Inflammatory macrophage (primary cell): ENCODE measurements around the gene LIN28B.
"Not testable (repeated sequence)": the region's sequence is repeated elsewhere in the genome, so short reads cannot be mapped to it uniquely, and the experiment has no call there.

ENCODE experiments used
- DNase-seq, 2 donors: peaks; one replicate each; pipeline ENCODE4 v3.0.0-alpha.2; 2020 to 2022
- total RNA-seq, 18 experiments: gene quantifications; one replicate each; lab custom pipeline; 2026; ENCODE audit warnings: mixed read lengths in 6 of 18, inconsistent platforms in 2 of 18; lab: John Stamatoyannopoulos, UW

The LIN28B gene
- total RNA-seq, result 0 to 3.3 (median 0.03) reads per million in 18 experiments

DNA sequence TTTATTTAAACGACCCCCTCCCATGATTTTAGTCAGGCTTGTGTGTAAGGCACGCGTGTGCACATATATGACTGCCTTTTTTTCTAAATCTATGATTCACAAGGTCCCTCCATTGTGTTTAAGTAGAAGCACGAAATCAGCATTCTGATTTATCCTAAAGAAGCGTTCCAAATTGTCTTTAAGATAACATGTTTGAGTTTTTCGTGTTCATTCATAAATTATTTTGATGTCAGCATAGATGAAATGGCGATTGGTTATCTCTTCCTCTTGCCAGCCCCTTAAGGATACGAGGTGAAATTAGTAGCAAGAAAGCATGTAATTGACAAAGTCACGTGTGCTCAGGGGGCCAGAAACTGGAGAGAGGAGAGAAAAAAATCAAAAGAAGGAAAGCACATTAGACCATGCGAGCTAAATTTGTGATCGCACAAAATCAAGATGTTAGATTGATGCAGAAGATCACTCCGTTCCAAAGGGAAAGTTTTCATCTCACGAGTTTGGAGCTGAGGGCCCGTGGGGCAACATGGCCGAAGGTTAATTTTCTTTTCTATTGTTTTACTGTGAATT lies at the start of gene LIN28B:
Gene LIN28B, plus strand, starts transcription at position 377 of the 564 bp plus-strand sequence. Its CDS starts 144 bp downstream, at position 521.
- no peak for DNase-seq

- DNase-seq, result no peak
Observed at GRCh38 chr6:104908031-104908887, 48.6 kb upstream of the LIN28B start.

GRCh38 chr6:104908888-104909525 lies 47.9 kb upstream of the LIN28B start:
- DNase-seq, result no peak

DNA sequence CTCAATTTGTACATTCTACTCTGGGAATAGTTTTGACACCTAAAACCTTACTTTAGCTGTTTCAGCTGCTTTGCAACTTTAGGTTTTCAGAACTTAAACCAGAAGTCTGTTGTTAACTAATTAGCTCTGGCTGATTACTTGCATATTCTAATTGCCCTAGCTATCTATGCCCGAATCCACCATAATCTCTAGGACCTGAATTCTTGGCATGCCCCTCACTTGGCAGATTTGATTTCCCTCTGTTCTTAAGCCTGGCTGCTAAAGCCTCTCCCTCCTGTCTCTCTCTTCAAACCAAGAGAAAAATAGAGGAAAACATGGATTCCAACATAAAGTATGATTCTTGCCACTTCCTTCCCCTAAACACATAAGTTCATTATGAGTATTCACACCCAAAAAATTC lies 35.0 kb upstream of the LIN28B start:
- DNase-seq, result no peak

DNA sequence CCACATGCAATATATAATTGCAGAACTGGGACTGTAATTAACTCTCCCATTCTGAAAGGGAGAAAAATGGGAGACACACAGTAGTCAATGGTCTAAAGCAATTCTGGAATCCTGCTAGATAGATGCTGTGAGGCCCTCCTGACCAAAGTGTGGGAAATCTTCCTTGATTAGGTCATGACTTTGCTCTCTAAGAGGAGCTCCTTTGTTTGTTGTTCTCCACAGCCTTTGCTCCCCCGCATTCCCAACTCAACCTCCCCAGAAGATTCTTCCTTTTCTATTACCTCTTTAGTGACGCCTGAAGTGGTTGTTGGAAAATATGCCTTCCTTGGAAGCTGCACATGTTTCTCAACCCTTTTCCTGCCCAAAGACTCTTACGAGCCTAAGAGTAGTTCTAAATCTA lies 28.8 kb upstream of the LIN28B start:
- DNase-seq, result no peak

DNA sequence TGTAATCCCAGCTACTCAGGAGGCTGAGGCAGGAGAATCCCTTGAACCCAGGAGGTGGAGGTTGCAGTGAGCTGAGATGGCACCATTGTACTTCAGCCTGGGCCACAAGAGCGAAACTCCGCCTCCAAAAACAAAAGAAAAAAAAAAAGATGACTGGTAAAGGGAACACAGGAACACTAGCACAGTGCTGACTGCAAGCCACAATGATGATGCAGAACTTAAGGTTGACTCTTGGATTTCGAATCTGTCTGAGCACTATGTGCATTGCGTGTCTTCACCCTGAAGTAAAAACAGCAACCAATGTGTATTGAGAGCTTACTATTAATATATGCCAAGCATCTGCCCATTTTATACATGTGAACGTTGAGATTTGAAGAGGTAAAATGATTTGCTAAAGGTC lies 27.6 kb upstream of the LIN28B start:
- no peak for DNase-seq

DNA sequence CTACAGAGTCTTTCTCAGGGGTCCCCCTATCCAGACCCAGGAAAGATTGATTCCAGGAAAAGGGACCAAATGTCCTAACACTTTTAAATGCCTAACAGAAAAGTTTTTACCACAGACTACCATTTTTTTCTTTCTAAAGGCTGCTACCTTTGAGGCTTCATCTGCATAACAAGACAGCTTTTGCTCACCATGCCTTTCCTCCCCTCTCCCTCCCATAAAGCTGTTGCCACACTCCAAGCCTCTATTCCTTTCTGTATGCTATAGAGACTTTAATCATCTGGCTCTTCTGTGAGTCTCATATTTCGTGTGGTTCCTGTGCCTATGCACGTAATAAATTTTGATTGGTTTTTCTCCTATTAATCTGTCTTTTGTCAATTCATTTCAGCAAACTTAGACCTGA lies 26.0 kb upstream of the LIN28B start:
- DNase-seq, result no peak

DNA sequence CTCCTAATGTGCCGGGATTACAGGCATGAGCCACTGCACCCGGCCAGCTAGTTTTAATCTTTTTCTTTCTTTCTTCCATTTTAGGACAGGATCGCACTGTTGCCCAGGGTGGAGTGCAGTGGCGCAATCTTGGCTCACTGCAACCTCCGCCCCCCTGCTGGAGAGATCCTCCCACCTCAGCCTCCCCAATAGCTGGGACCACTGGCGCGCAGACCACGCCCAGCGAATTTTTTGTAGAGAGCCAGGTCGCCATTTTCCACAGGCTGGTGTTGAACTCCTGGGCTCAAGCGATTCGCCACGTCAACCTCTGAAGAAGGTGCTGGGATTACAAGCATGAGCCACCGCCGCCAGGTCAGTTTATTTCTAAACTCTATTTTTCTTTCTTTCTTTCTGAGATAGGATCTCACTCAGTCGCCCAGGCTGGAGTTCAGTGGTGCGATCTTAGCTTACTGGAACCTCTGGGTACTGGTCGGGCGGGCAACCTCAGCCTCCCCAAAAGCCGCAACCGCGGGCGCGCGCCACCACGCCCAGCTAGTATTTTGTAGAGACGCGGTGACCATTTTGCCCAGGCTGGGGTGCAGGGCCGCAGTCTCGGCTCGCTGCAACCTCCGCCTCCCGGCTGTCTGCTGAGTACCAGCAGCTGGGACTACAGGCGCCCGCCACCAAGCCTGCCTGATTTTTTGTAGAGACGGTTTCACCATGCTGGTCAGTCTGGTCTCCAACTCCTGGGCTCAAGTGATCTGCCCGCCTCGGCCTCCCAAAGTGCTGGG lies 20.0 kb upstream of the LIN28B start:
- no peak for DNase-seq

DNA sequence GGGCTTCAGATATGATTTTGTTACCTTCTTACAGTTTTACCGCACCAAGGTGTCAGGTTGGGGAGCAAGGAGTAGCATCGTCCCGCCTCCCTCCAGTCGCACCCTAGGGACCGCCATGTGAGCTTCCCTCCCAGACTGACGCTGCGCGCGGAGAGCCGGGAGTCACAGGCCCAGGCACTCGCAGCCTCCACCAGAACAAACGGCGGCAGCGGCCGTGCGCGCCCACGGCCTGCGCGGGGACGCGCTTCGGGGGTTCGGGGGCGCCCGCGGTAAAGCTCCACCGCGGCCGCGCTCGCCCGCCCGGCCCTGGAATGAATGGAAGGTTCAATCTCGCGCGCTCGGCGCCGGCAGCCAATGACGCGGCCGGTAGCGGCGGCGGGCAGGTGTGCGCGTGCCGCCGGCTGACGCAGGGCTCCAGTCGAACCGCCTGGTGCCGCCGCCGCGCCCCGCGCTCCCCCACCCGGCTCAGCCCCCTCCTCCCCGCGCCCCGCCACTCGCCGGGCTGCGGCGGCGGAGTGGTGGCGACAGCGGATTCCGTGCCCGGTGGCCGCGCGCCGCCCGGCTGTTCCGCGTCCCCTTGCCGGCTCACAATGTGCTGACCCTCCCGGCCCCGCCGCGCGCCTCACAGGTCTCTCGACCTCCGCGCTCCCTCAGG lies 16.5 kb upstream of the LIN28B start:
- no peak for DNase-seq

GRCh38 chr6:104940893-104941728 lies 15.8 kb upstream of the LIN28B start:
- DNase-seq, result peak; percentile 13 to 42

DNA sequence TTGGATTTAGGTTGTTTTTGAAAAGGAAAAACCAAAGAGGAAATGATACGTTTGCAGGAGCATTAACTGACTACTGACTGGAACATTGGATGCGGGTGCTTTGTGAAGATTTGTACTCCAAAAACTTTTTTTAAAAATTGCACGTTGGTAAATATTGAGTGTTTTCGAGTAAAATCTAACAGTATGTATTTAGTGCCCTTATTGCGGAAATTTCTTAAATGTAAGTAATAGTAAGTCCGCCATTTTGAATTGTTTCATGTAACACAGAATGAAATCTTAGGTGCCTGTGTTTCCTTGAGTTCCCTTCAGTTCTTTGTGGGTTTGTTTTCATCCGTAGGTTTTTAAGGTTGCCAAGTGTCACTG lies 15.2 kb upstream of the LIN28B start:
- DNase-seq, result no peak

- DNase-seq, result peak in 1 of 2 donors; percentile 20
Observed at GRCh38 chr6:104943781-104944180, 13.1 kb upstream of the LIN28B start.

DNA sequence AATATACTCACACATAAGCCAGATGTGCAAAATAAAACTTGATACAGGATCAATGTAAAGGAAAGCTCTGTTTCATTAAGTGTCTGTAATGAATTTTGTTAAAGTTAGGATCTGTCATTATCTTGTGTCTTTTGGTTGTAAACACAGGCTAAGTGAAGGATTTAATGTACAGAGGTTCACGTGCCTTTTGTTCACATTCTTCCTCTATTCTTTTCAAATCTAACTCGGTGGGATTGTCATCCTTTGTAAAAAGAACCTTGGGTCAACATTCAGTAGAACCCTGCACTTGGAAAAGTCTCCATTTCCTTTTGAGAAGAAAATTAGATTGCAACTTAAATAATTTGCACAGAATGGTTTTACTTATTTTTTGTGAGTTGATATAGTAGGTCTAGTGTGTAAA lies 7.7 kb upstream of the LIN28B start:
- no peak for DNase-seq

DNA sequence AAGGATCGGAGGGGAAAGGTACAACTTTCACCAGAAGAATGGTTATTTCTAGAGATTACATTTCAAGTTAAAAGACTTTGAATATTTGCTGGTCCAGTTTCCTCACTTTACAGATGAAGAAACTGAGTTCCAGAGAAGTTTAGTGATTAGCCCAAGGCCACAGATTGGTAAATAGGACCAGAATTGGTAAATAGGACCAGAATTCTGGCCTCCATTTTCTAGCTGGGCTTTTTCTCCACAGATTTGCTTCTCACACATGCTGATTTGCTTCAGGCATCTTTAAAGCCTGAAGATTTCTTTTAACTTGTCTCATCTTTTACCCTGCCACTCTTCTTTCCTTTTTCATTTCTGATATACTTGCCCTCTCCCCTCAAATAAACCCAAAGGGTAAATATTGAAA lies 5.2 kb upstream of the LIN28B start:
- DNase-seq, result no peak

DNA sequence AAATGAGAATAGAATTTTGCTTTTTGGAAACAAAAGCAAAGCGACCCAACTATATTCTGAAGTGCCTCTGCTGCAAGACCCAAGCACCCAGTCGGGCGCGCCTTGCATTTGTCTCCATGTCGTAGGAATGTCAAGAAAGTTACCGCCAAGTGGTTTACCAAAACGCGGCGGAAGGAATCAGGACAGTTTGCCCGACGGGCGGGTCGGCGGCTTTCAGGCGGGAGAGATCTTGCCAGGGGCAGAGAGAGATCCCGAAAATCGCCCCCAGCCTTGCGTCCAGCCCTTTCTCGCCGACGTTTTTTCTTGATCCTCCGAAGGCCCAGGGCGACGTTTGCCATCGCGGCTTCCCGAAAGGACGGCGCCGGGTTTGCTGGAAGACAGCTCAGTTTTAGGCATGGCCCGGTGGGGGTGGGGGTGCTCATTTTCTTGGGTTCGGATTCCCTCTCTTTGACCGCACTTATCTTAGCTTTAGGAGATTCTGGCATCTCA lies 4.0 kb upstream of the LIN28B start:
- no peak for DNase-seq

DNA sequence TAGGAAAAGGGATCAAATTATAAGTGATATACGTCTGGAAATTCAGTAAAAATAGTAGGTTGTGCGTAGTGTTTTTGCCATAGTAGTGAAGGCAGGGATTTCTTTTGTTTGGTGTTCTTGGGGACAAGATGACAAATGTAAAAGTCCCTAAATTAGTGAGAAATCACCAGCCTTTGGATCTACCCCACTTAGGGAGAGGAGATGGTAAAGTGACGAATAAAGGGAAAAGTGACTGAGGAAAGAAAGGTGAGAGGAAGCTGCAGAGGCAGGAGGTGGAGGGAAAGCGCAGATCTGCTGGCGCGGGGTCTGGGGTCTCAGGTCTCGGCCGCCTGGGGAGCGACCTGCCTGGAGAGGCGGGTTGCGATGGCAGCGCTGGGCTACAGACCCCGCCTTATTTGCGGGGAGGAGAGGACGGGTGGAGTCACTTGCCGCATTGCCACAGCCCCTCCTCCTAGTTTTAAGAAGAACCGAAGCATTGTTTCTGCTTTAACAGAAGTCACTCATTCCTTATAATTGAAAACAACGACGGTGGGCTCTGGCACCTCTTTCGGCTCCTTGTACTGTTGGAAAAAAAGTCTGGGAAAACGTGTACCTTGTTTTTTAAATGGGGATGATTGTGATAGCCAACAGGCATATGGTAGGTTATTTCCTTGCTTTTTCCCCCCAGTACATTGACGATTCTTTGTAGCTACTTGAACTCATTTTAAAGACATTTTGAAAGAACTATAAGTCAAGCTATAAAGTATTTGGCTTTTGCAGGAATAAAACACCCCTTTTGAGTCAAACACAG lies 3.3 kb upstream of the LIN28B start:
- DNase-seq, result not testable (repeated sequence)

DNA sequence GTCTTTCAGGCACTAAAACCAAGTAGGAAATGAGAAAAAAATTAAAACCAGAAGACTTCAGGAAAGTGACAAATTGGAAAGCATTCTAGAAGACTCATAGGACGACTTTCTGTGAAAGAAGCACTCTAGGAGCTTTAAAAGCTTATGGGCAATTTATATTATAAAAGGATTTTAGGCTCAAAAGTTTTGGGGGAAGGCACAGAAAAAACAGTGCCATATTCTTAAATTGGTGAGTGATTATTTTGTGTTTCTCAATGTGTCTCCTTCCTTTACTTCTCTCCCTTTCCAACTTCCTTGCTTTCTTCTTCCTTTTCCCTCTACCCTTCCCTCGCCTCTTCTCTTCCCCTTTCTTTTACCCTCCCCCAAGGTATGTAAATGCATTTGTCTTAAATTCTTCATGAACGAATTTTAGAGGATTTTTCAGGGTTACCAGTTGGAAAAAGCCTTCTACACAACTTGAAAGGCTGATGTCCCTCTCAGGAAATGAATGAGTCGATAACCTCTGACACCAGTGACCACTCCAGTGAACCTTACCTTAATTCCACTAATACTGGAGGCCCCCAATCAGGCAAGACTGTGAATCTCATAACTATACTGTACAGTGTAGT lies 2.6 kb upstream of the LIN28B start:
- DNase-seq, result no peak

GRCh38 chr6:104955491-104955890 lies 1.4 kb upstream of the LIN28B start:
- no peak for DNase-seq

GRCh38 chr6:104955927-104956730 lies 778 bp upstream of the LIN28B start:
- no peak for DNase-seq
